ENCODE measurements around the gene SERPINB2. TPM values are rescaled to one million over a fixed set of nuclear protein-coding genes. Genes with fewer than 3 reads are reported as not detected.

Gene SERPINB2
- total and polyA plus RNA-seq, 10 of the 15 experiments (the other 5 are each of a cell fraction or from before 2014, with no cell fraction given) = 9.6 to 25.3 (median 14.0) TPM

DNA sequence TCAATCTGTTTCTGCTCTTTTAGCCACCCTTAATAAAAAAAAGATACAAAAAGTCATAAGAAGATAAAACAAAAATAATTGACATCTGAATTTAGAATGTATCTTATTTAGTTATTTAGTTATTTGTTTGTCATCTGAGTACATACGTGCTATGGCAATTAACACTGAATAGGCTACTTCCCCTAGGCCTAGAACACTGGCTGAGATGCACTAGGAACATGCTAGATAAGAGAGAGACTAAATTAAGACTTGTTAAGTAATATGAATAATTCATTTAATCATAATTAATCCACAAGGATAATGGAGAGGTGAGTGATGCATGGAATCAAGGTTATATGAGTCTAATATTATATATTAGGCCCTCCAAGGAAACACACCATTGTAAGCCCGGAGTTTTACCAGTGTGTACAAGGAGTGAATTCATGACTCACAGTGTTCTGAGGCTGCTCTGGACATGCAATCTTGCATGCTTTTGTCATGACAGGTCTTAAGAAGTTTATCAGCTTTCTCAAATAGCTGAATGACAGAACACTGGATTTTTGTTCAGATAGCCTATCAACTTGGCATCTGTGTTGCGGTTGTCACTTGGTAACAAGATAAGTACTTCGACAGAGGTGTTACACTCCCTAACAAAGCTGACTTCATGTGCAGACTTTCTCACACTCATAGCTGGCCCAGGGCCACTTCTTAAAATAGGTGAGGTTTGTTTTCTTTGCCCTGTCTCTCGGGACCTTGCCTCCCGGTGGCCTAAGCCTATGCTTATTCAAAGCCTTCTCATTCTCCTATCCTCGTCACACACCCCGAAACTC lies 5.0 kb upstream of the SERPINB2 start (continued):
- no peak for TF ChIP-seq BMI1 (IDR thresholded peaks at IDR 0.05; ENCODE audit: borderline replicate concordance)
- no peak for TF ChIP-seq RCOR1 (conservative IDR thresholded peaks at IDR 0.05; ENCODE audit: low read depth, low read length)
- TF ChIP-seq ZNF384 (IDR thresholded peaks at IDR 0.05; ENCODE audit: borderline replicate concordance, low read depth, low read length) = no peak
- TF ChIP-seq, protein P1, sequence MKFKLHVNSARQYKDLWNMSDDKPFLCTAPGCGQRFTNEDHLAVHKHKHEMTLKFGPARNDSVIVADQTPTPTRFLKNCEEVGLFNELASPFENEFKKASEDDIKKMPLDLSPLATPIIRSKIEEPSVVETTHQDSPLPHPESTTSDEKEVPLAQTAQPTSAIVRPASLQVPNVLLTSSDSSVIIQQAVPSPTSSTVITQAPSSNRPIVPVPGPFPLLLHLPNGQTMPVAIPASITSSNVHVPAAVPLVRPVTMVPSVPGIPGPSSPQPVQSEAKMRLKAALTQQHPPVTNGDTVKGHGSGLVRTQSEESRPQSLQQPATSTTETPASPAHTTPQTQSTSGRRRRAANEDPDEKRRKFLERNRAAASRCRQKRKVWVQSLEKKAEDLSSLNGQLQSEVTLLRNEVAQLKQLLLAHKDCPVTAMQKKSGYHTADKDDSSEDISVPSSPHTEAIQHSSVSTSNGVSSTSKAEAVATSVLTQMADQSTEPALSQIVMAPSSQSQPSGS (IDR thresholded peaks at IDR 0.05; ENCODE audit: low read length) = no peak
- TF ChIP-seq, protein P2, sequence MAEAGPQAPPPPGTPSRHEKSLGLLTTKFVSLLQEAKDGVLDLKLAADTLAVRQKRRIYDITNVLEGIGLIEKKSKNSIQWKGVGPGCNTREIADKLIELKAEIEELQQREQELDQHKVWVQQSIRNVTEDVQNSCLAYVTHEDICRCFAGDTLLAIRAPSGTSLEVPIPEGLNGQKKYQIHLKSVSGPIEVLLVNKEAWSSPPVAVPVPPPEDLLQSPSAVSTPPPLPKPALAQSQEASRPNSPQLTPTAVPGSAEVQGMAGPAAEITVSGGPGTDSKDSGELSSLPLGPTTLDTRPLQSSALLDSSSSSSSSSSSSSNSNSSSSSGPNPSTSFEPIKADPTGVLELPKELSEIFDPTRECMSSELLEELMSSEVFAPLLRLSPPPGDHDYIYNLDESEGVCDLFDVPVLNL (IDR thresholded peaks at IDR 0.05; ENCODE audit: low read depth, low read length) = no peak
- TF ChIP-seq RB1 (IDR thresholded peaks at IDR 0.05; ENCODE audit: borderline replicate concordance) = no peak
- no peak for TF ChIP-seq CHD2 (IDR thresholded peaks at IDR 0.05; ENCODE audit: borderline replicate concordance, low read depth, low read length)
- TF ChIP-seq, protein P3, sequence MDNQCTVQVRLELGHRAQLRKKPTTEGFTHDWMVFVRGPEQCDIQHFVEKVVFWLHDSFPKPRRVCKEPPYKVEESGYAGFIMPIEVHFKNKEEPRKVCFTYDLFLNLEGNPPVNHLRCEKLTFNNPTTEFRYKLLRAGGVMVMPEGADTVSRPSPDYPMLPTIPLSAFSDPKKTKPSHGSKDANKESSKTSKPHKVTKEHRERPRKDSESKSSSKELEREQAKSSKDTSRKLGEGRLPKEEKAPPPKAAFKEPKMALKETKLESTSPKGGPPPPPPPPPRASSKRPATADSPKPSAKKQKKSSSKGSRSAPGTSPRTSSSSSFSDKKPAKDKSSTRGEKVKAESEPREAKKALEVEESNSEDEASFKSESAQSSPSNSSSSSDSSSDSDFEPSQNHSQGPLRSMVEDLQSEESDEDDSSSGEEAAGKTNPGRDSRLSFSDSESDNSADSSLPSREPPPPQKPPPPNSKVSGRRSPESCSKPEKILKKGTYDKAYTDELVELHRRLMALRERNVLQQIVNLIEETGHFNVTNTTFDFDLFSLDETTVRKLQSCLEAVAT (IDR thresholded peaks at IDR 0.05) = no peak
- TF ChIP-seq FOXK2 (IDR thresholded peaks at IDR 0.05) = no peak
- TF ChIP-seq, protein P4, sequence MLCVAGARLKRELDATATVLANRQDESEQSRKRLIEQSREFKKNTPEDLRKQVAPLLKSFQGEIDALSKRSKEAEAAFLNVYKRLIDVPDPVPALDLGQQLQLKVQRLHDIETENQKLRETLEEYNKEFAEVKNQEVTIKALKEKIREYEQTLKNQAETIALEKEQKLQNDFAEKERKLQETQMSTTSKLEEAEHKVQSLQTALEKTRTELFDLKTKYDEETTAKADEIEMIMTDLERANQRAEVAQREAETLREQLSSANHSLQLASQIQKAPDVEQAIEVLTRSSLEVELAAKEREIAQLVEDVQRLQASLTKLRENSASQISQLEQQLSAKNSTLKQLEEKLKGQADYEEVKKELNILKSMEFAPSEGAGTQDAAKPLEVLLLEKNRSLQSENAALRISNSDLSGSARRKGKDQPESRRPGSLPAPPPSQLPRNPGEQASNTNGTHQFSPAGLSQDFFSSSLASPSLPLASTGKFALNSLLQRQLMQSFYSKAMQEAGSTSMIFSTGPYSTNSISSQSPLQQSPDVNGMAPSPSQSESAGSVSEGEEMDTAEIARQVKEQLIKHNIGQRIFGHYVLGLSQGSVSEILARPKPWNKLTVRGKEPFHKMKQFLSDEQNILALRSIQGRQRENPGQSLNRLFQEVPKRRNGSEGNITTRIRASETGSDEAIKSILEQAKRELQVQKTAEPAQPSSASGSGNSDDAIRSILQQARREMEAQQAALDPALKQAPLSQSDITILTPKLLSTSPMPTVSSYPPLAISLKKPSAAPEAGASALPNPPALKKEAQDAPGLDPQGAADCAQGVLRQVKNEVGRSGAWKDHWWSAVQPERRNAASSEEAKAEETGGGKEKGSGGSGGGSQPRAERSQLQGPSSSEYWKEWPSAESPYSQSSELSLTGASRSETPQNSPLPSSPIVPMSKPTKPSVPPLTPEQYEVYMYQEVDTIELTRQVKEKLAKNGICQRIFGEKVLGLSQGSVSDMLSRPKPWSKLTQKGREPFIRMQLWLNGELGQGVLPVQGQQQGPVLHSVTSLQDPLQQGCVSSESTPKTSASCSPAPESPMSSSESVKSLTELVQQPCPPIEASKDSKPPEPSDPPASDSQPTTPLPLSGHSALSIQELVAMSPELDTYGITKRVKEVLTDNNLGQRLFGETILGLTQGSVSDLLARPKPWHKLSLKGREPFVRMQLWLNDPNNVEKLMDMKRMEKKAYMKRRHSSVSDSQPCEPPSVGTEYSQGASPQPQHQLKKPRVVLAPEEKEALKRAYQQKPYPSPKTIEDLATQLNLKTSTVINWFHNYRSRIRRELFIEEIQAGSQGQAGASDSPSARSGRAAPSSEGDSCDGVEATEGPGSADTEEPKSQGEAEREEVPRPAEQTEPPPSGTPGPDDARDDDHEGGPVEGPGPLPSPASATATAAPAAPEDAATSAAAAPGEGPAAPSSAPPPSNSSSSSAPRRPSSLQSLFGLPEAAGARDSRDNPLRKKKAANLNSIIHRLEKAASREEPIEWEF (IDR thresholded peaks at IDR 0.05; ENCODE audit: insufficient replicate concordance, low read depth, low read length) = no peak
- TF ChIP-seq NR2C1 (IDR thresholded peaks at IDR 0.05) = no peak
- no peak for TF ChIP-seq BRCA1 (IDR thresholded peaks at IDR 0.05; ENCODE audit: low read depth, low read length)
- TF ChIP-seq FOXM1 (IDR thresholded peaks at IDR 0.05; ENCODE audit: low read depth, low read length) = no peak
- TF ChIP-seq, protein P5, sequence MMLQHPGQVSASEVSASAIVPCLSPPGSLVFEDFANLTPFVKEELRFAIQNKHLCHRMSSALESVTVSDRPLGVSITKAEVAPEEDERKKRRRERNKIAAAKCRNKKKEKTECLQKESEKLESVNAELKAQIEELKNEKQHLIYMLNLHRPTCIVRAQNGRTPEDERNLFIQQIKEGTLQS (IDR thresholded peaks at IDR 0.05; ENCODE audit: borderline replicate concordance, extremely low read depth, low read depth, low read length) = no peak
- TF ChIP-seq, protein P6, sequence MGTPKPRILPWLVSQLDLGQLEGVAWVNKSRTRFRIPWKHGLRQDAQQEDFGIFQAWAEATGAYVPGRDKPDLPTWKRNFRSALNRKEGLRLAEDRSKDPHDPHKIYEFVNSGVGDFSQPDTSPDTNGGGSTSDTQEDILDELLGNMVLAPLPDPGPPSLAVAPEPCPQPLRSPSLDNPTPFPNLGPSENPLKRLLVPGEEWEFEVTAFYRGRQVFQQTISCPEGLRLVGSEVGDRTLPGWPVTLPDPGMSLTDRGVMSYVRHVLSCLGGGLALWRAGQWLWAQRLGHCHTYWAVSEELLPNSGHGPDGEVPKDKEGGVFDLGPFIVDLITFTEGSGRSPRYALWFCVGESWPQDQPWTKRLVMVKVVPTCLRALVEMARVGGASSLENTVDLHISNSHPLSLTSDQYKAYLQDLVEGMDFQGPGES (IDR thresholded peaks at IDR 0.05) = no peak
- peak; percentile 41; the same call in 1 of the 2 replicates for TF ChIP-seq CREM (IDR thresholded peaks at IDR 0.05; ENCODE audit: low read depth)
- no peak for TF ChIP-seq SIX5 (IDR thresholded peaks at IDR 0.05; ENCODE audit: low read depth, low read length, severe bottlenecking)

Data from GM12878 (cell line).